Stomach (tissue), 4 donors: ENCODE results near the gene NUP42.

Source experiments
- POLR2A ChIP-seq, 4 donors: fragments of 450-650 bp; IDR thresholded peaks; one replicate each; pipeline ENCODE4 v1.6.1; 2016; ENCODE audit warnings: antibody characterized with exemption in 4 of 4, control low read depth in 2 of 4, mild to moderate bottlenecking in 1 of 4, moderate library complexity in 1 of 4
- TF ChIP-seq, protein P1 (sequence below), 7 experiments: fragments of 450-650 bp in 4 of 7; fragments of 200-600 bp in 3 of 7; sonication (generic) in 3 of 7; IDR thresholded peaks; one replicate each; pipeline ENCODE4 v1.5.1; 2016 to 2019; ENCODE audit warnings: antibody characterized with exemption in 7 of 7, control low read depth in 2 of 7, mild to moderate bottlenecking in 1 of 7

GRCh38 chr7:23184291-23184690 lies 2.4 kb downstream of the NUP42 start:
- TF ChIP-seq POLR2A (IDR thresholded peaks at IDR 0.05) = no peak
- TF ChIP-seq, protein P1, sequence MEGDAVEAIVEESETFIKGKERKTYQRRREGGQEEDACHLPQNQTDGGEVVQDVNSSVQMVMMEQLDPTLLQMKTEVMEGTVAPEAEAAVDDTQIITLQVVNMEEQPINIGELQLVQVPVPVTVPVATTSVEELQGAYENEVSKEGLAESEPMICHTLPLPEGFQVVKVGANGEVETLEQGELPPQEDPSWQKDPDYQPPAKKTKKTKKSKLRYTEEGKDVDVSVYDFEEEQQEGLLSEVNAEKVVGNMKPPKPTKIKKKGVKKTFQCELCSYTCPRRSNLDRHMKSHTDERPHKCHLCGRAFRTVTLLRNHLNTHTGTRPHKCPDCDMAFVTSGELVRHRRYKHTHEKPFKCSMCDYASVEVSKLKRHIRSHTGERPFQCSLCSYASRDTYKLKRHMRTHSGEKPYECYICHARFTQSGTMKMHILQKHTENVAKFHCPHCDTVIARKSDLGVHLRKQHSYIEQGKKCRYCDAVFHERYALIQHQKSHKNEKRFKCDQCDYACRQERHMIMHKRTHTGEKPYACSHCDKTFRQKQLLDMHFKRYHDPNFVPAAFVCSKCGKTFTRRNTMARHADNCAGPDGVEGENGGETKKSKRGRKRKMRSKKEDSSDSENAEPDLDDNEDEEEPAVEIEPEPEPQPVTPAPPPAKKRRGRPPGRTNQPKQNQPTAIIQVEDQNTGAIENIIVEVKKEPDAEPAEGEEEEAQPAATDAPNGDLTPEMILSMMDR (IDR thresholded peaks at IDR 0.05) = no peak
